HG02588 (cell line): ENCODE data around the gene GHR.
"Not testable (repeated sequence)": the region's sequence is repeated elsewhere in the genome, so short reads cannot be mapped to it uniquely, and the experiment has no call there.

Source experiments
- ATAC-seq: cut with Tn5 transposase; IDR thresholded peaks from one replicate; pipeline ENCODE4 v1.9.1; 2021; ENCODE audit warnings: mild to moderate bottlenecking, moderate library complexity; ENCODE audit not compliant: unreplicated experiment

GHR gene

GRCh38 chr5:42566652-42567295 is 143.5 kb downstream of the GHR start:
- ATAC-seq, result no peak

- ATAC-seq, result no peak
Measured at GRCh38 chr5:42569325-42569724, 146.1 kb downstream of the GHR start.

- no peak for ATAC-seq
Measured at GRCh38 chr5:42569953-42570548, 146.8 kb downstream of the GHR start.

GRCh38 chr5:42570966-42571960 is 148.0 kb downstream of the GHR start:
- no peak for ATAC-seq

GRCh38 chr5:42572313-42572712 is 149.1 kb downstream of the GHR start:
- no peak for ATAC-seq

GRCh38 chr5:42573386-42573785 is 150.1 kb downstream of the GHR start:
- no peak for ATAC-seq

- ATAC-seq, result not testable (repeated sequence)
Measured at GRCh38 chr5:42575914-42576313, 152.7 kb downstream of the GHR start.

- not testable (repeated sequence) for ATAC-seq
Measured at GRCh38 chr5:42578901-42579300, 155.7 kb downstream of the GHR start.

GRCh38 chr5:42579320-42579719 is 156.1 kb downstream of the GHR start:
- ATAC-seq, result no peak

- no peak for ATAC-seq
Measured at GRCh38 chr5:42581845-42582244, 158.6 kb downstream of the GHR start.

GRCh38 chr5:42582723-42583122 is 159.5 kb downstream of the GHR start:
- no peak for ATAC-seq

GRCh38 chr5:42583322-42583721 is 160.1 kb downstream of the GHR start:
- ATAC-seq, result no peak

- ATAC-seq, result no peak
Measured at GRCh38 chr5:42586625-42587024, 163.4 kb downstream of the GHR start.

GRCh38 chr5:42587096-42587723 is 164.0 kb downstream of the GHR start:
- no peak for ATAC-seq

GRCh38 chr5:42590566-42590965 is 167.3 kb downstream of the GHR start:
- no peak for ATAC-seq

- no peak for ATAC-seq
Measured at GRCh38 chr5:42591015-42591414, 167.8 kb downstream of the GHR start.

GRCh38 chr5:42592401-42593140 is 169.3 kb downstream of the GHR start:
- no peak for ATAC-seq

- ATAC-seq, result no peak
Measured at GRCh38 chr5:42593591-42593990, 170.4 kb downstream of the GHR start.

- no peak for ATAC-seq
Measured at GRCh38 chr5:42595597-42595996, 172.4 kb downstream of the GHR start.

GRCh38 chr5:42596817-42597216 is 173.6 kb downstream of the GHR start:
- no peak for ATAC-seq
